ENCODE measurements around the gene KRTAP9-2.

DNA sequence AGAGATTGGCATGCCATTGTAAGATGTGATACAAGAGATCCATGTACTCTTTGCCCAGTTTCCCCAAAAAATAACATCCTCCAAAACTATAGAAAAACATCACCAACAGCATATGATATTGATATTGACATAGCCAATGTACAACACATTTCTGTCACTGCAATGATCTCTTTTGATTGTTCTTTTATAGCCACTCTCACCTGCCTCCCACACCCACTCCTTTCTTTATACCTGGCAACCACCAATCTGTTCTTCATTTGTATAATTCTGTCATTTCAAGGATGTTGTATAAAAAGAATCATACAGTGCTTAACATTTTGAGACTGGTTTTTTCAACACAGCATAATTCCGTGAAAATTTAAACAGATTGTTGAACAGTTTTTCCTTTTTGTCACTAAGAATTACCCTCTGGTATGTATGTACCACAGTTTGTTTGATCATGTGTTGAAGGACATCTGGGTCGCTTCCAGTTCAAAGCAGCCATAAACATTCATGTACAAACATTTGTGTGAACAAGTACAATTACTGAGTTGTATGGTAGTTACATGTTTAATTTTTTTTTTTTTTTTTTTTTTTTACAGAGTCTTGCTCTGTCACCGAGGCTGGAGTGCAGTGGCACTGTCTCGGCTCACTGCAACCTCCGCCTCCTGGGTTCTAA lies 26.9 kb upstream of the KRTAP9-2 start:
- TF ChIP-seq, protein P1, sequence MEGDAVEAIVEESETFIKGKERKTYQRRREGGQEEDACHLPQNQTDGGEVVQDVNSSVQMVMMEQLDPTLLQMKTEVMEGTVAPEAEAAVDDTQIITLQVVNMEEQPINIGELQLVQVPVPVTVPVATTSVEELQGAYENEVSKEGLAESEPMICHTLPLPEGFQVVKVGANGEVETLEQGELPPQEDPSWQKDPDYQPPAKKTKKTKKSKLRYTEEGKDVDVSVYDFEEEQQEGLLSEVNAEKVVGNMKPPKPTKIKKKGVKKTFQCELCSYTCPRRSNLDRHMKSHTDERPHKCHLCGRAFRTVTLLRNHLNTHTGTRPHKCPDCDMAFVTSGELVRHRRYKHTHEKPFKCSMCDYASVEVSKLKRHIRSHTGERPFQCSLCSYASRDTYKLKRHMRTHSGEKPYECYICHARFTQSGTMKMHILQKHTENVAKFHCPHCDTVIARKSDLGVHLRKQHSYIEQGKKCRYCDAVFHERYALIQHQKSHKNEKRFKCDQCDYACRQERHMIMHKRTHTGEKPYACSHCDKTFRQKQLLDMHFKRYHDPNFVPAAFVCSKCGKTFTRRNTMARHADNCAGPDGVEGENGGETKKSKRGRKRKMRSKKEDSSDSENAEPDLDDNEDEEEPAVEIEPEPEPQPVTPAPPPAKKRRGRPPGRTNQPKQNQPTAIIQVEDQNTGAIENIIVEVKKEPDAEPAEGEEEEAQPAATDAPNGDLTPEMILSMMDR (IDR thresholded peaks at IDR 0.05): no peak
- TF ChIP-seq POLR2A (IDR thresholded peaks at IDR 0.05): no peak

Data from lower leg skin (tissue), 3 donors.